ENCODE results near the gene CPLX3. TPM values are rescaled to one million over a fixed set of nuclear protein-coding genes. Genes with fewer than 3 reads are reported as not detected.

The CPLX3 gene
- total and polyA plus RNA-seq, 2 of the 8 experiments (the other 6 are each of a cell fraction or from before 2014, with no cell fraction given), result 0.17 TPM; not detected in 1

- no peaks in the 10 kb centered on the region for H3K36me3 ChIP-seq (ENCODE audit: control insufficient read depth in 2 of 4, insufficient read depth in 4 of 4, low read length in 3 of 4)
- H2BK12ac ChIP-seq (ENCODE audit: low read depth, low read length), result no peak overlapping the region
- no peak overlapping the region; the same call in 1 of the 2 replicates for H4K8ac ChIP-seq (ENCODE audit: extremely low read depth, insufficient read depth, low read length)
- H2BK20ac ChIP-seq (ENCODE audit: low read length), result no peak overlapping the region
- no peaks in the 10 kb centered on the region for H3K27me3 ChIP-seq (replicated peaks in 1 of 4; ENCODE audit: control insufficient read depth in 3 of 4, extremely low read depth in 1 of 4, insufficient read depth in 3 of 4, low read length in 3 of 4)
- H3K27ac ChIP-seq (ENCODE audit: low read depth, low read length), result no peak overlapping the region
- H3K23me2 ChIP-seq (ENCODE audit: low read depth, low read length), result no peaks in the 10 kb centered on the region
- H3K14ac ChIP-seq (ENCODE audit: insufficient read length), result no peak overlapping the region
- H4K5ac ChIP-seq (ENCODE audit: insufficient read length, low read depth, low read length), result no peak overlapping the region
- no peak overlapping the region for H3K9ac ChIP-seq (replicated peaks in 1 of 4; ENCODE audit: extremely low read depth in 1 of 4, low read depth in 3 of 4, low read length in 3 of 4)
- POLR2A ChIA-PET (ENCODE audit: partially characterized antibody), result interaction anchor here (4.5 kb wide), 1 partner anchor 10 kb away, joined by 20 read pairs; no protein-coding TSS in a partner anchor
- 81% methylated on average over 14 of the region's 14 CpGs; no CpG with 5 or more reads in 1 of the 2 experiments for WGBS, 2 experiments (ENCODE audit: extremely low coverage in 1 of 2, insufficient coverage in 1 of 2, insufficient read length in 1 of 2, insufficient replicate concordance in 2 of 2, low coverage in 1 of 2, low lambda C conversion rate in 2 of 2, missing lambda C conversion rate in 1 of 2)
- CTCF ChIA-PET (ENCODE audit: partially characterized antibody), result interaction anchor here (0.6 to 53.7 kb wide), 11 partner anchors 7 to 464 kb away, joined by 3 to 1439 read pairs (median 5); partner anchors contain the start of genes CLK3, CSK, CYP1A1 and LMAN1L
- peaks cover 0 to 7% of the 10 kb centered on the region in 2 experiments; a peak in 1 of 4 replicates for H3K79me2 ChIP-seq (ENCODE audit: control insufficient read depth in 1 of 2, insufficient read depth in 2 of 2, low read length in 2 of 2)
- no peak overlapping the region for H3K56ac ChIP-seq (replicated peaks; ENCODE audit: insufficient read length, low read depth, low read length)
- no peak overlapping the region for H2AK5ac ChIP-seq (ENCODE audit: low read depth, low read length)
- H2BK5ac ChIP-seq (ENCODE audit: low read depth, low read length), result no peak overlapping the region
- no peak overlapping the region for H2AFZ ChIP-seq (ENCODE audit: low read length)
- no peaks in the 10 kb centered on the region for H3K9me3 ChIP-seq (ENCODE audit: insufficient read depth in 2 of 2, low read depth in 1 of 2, low read length in 1 of 2)
- H3K4me1 ChIP-seq (replicated peaks in 1 of 4; ENCODE audit: control insufficient read depth in 3 of 4, insufficient read depth in 4 of 4, low read length in 3 of 4), result peaks cover 4 to 28% (median 14%) of the 10 kb centered on the region in 4 experiments
- peak overlapping the region in 1 of 2 experiments; percentile 15; a peak in 1 of 4 replicates for H3K4me2 ChIP-seq (ENCODE audit: insufficient read depth in 1 of 2, low read depth in 2 of 2, low read length in 2 of 2)
- peaks cover 30% of the 10 kb centered on the region for H3K79me1 ChIP-seq (ENCODE audit: low read depth, low read length)
- no peak overlapping the region for H3K23ac ChIP-seq (ENCODE audit: insufficient read length)
- H4K91ac ChIP-seq (replicated peaks; ENCODE audit: insufficient read length, low read length), result no peak overlapping the region
- H3K18ac ChIP-seq (ENCODE audit: extremely low read depth, low read length), result no peak overlapping the region
- no peak overlapping the region for H3K4me3 ChIP-seq (ENCODE audit: extremely low read depth in 1 of 4, insufficient read depth in 2 of 4, low read depth in 3 of 4, low read length in 4 of 4)
- no peak for DNase-seq (ENCODE audit: low read depth in 1 of 2, low spot score in 2 of 2)
- H3K4ac ChIP-seq (replicated peaks; ENCODE audit: insufficient read length, low read depth, low read length), result no peak overlapping the region
- H2BK120ac ChIP-seq (replicated peaks; ENCODE audit: low read depth, low read length), result no peak overlapping the region
- H4K20me1 ChIP-seq (replicated peaks in 1 of 2; ENCODE audit: control insufficient read depth in 1 of 2, insufficient read depth in 2 of 2, low read length in 2 of 2), result peaks cover 33 to 58% of the 10 kb centered on the region in 2 experiments
- H2BK15ac ChIP-seq (ENCODE audit: low read length), result no peak overlapping the region
- FAIRE-seq, result no peak
- no peak for TF ChIP-seq JUN (IDR thresholded peaks at IDR 0.05; ENCODE audit: low read depth, low read length)
- no peak for TF ChIP-seq CHD1 (IDR thresholded peaks at IDR 0.05; ENCODE audit: low read depth, low read length)
- no peak for TF ChIP-seq USF2 (IDR thresholded peaks at IDR 0.05; ENCODE audit: low read length)
- TF ChIP-seq MAFK (IDR thresholded peaks at IDR 0.05; ENCODE audit: low read depth, low read length), result no peak
- TF ChIP-seq EZH2 (IDR thresholded peaks at IDR 0.05; ENCODE audit: low read depth, low read length, severe bottlenecking), result no peak
These were observed 37.2 kb upstream of the CPLX3 start for GRCh38 chr15:74789171-74789631.

All from H1 (cell line).